GM19372 (cell line): ENCODE results near the gene CD300LD.
"Not testable (repeated sequence)": the region's sequence is repeated elsewhere in the genome, so short reads cannot be mapped to it uniquely, and the experiment has no call there.

ENCODE experiments used
- ATAC-seq: cut with Tn5 transposase; IDR thresholded peaks from one replicate; pipeline ENCODE4 v1.9.1; 2021; ENCODE audit warnings: mild to moderate bottlenecking, low read depth, moderate library complexity; ENCODE audit not compliant: unreplicated experiment

Gene CD300LD

GRCh38 chr17:74573635-74574034, 18.4 kb downstream of the CD300LD start:
- ATAC-seq, result not testable (repeated sequence)

- no peak for ATAC-seq
Observed at GRCh38 chr17:74573169-74573568, 18.9 kb downstream of the CD300LD start.

DNA sequence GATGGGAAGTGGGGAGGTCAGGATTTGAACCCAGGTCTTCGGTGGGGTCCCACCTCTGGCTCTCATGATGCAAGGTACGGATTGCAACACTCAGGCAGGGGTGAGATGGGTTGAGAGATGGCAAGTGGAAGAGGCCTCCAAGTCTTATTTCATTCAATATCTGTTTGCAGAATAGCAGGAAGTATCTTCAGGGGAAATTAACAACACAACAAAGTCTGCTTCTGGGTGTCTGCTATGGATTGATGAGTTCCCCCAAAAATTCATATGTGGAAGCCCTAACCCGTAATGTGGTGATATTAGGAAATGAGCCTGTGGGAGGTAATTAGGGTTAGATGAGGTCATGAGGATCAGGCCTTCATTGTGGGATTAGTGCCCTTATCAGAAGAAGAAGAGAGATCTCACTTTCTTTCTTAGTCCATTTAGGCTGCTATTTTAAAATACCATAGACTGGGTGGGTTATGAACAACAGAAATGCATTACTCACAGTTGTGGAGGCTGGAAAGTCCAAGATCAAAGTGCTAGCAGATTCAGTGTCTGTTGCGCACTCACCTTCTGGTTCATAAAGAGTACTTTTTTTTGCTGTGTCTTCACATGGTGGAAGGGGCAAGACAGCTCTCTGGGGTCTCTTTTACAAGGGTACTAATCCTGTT, 20.3 kb downstream of the CD300LD start:
- no peak for ATAC-seq

- no peak for ATAC-seq
Observed at GRCh38 chr17:74569020-74570003, 22.8 kb downstream of the CD300LD start.

- no peak for ATAC-seq
Observed at GRCh38 chr17:74568106-74568873, 23.8 kb downstream of the CD300LD start.

- ATAC-seq, result no peak
Observed at GRCh38 chr17:74567397-74567796, 24.7 kb downstream of the CD300LD start, which contains the start of gene CD300H. CD300H (minus strand) TSS chr17:74567509.

DNA sequence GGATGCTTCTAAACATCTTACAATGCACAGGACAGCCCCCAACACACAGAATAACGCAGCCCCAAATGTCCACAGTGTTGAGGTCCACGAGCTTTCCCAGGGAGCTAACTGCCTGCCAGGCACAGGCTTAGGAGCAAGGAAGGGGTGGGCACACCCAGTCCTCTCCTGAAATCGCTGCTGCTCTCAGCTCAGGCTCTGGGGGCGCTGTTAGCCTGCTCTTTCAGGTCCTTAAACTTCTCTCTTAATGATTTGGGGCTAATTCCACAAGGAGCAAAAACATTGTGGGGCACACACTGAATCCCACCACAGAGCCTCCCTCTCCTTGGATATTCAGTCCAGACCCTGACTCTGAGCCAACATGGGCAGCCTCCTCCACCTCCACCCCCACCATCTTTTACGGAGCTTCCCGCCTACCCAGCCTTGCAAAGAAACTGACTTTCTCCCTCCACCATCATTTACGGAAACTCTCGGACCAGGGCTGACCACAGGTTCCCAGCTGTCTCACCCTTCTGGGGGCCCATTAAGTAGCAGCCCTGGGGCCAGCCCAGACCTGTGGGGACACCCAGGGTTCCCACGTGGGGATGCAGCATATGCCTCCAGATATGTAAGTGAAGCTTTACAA, 25.8 kb downstream of the CD300LD start:
- no peak for ATAC-seq

DNA sequence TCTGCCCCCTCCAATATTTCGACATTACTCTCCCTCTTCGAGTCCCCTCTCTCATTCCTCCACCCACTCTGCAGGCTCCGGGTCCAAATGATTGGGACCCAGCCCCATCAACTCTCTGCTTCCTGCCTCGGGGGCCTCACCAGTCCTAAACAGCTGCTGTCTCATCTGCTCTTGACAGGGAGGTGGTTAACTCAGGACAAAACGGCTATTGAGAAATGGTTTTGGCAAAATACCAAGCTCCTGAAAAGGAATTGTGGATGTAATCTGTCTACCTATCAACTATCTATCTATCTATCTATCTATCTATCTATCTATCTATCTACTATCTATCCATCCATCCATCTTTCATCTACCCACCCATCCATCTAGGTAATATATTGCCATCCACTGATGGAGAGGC, 27.0 kb downstream of the CD300LD start:
- ATAC-seq, result no peak

- ATAC-seq, result no peak
Observed at GRCh38 chr17:74563358-74563757, 28.7 kb downstream of the CD300LD start.

DNA sequence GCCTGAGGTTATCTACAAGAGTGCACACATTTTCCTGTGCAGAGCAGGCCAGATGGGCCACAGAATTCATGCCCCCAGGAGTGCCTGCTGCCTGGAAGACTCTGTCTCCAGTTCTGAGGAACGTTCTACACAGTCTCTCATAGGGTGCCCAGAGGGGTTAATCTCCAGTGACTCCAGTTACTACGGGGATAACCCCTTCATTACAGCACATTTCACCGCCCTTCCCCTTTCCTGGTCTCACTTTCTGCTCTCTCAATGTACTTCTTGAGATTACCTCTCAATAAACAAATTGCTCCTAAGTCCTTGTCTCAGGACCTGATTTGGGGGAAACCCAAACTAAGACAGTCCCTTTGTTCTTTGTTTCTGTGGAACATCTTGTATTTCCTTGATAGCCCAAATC, 30.5 kb downstream of the CD300LD start:
- ATAC-seq, result no peak

DNA sequence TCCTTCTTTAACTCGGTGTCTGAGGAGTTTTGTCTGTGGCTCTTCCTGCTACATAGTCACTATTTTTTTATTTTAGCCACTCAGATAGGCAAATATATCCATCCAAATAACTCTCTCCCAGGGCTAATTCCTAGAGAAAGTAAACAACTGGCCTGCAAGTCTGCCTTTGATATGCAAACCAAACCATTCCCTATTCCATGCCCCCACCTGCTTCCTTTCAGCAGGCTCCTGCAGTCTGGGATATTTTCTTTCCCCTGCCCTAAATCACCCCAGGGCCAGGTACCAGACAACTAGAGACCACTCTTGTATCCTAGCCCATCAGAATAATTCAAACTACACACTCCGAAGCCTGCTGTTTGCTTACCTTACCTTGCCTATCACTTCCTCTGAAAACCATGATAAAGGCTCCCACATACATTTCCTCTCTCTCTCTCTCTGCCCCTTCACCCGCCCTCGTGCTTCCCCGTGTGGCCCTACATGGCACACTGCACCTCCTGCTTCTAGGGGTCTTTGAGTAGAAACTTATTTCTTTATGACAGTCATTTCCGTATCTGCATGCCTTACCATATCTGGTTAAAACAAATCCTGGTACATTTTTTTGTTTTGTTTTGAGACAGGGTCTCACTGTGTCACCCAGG, 33.1 kb downstream of the CD300LD start:
- no peak for ATAC-seq

DNA sequence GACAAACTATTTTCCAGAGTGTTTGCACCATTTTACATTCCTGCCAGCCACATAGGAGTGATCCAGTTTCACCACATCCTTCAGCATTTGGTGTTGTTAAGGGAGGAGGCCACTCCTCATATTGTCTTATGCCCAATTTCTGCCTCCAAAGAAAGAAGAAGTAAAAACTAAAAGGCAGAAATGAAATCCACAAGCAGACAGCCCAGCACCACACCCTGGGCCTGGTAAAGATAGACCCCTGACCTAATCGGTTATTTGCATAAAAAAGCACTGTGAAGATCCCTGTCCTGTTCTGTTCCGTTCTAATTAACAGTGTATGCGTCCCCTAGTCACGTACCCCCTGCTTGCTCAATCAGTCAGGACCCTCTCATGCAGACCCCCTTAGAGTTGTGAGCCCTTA, 33.7 kb downstream of the CD300LD start:
- not testable (repeated sequence) for ATAC-seq

DNA sequence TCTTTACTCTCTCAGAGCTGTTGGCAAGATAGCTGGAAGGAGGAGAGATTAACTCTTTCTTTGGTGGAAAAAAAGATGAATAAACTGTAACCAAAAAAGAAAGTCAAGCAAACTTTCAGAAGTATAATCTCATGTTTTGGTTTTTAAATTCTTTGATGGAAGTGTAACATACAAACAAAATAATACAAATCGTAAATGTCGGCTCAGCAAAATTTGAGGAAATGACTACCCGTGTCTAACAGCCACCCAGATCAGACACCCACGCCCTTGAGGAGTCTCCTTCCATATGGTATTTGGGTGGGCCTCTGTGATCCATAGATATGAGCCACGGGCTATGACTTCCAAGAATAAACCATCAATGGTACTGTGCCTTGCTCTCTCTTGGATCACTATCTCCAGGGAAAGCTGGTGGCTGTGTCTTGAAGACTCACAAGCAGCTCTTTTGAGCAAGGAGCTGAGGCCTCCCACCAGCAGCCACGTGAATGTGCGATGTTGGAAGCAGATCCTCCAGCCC, 36.6 kb downstream of the CD300LD start:
- no peak for ATAC-seq

- ATAC-seq, result no peak
Observed at GRCh38 chr17:74554909-74555308, 37.2 kb downstream of the CD300LD start.

DNA sequence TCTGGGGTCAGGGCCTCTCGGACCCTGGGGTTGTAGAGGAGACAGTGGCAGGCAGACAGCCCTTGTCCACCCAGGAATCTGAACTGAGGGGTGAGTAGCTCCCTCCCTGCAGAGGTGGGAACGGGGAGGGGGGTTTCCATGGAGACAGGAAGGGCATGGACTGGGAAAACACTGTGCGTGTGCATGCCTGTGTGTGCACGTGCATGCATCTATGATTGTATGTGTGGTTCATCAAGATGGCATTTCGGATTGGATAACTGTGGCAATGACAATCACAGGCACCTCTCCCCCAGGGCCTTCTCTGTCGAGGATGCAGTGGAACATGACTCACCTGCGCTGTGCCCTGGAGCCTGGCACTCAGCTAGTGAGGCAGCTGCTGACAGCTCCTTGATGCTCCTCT, 40.0 kb downstream of the CD300LD start:
- no peak for ATAC-seq

- no peak for ATAC-seq
Observed at GRCh38 chr17:74550602-74551001, 41.5 kb downstream of the CD300LD start.

GRCh38 chr17:74549343-74549742, 42.7 kb downstream of the CD300LD start:
- ATAC-seq, result no peak

DNA sequence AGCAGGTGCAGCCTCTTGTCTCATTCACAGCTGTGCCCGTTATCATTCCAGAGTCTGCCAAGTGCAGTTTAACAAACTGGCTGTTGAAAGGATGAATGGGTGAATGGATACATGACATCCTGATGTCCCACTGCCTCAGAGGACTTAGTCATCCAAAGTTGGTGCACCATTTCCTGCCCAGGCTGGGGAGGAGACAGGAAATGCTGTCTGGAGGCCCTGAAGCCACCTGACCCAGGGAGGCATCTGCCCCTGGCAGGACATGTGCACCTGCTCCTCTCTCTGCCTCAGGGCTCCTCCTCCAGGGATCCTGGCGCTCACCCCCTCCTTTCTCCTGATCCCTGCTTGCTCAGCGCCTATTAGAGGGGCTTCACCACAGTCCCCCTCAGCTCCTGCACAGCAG, 44.3 kb downstream of the CD300LD start:
- ATAC-seq, result no peak

GRCh38 chr17:74547264-74547663, 44.8 kb downstream of the CD300LD start:
- no peak for ATAC-seq

DNA sequence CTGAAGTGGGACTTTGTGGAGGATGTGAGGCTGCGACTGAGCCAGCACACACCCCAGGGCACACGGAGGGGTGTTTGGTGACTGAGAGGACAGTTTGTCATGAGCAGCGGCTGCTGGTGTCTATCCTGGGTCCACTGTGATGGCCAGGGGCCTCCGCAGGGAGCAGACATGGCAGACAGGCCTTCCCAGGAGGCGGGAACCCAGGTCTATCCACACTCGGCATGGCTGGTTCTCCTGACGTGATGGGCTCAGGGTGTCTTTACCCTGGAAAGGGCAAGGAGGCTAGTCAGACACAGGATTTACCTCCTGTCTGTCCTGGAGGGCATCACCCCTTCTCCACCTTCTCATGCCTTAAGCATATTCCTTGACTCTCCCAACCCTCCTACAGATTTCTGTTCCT, 45.5 kb downstream of the CD300LD start:
- no peak for ATAC-seq
